ENCODE data around the gene ATP9A.

GRCh38 chr20:51594236-51595057 is 173.7 kb downstream of the ATP9A start:
- TF ChIP-seq CTCF (IDR thresholded peaks at IDR 0.05) (no peak), POLR2A (IDR thresholded peaks at IDR 0.05) (no peak)
